DND-41 (cell line): ENCODE data around the gene ZIK1.

Experiments
- CTCF ChIP-seq: IDR thresholded peaks from 2 replicates; pipeline ENCODE4 v1.5.1; 2012; ENCODE audit warnings: borderline replicate concordance, low read length, moderate library complexity, mild to moderate bottlenecking; ENCODE audit not compliant: poor library complexity, severe bottlenecking; ENCODE audit errors: extremely low read depth
- EZH2 ChIP-seq: IDR thresholded peaks from 3 replicates; pipeline ENCODE4 v1.6.1; 2012; ENCODE audit warnings: borderline replicate concordance, low read depth, mild to moderate bottlenecking, moderate library complexity, low read length, inconsistent platforms; ENCODE audit not compliant: severe bottlenecking

- TF ChIP-seq EZH2 (no peak), CTCF (no peak)
Observed at GRCh38 chr19:57623091-57623490, 39.1 kb downstream of the ZIK1 start.
